ENCODE data around the gene CASP5. TPM values are rescaled to one million over a fixed set of nuclear protein-coding genes. Genes with fewer than 3 reads are reported as not detected.

Gene CASP5
- total RNA-seq, 1 experiment from 2014 or later = not detected

DNA sequence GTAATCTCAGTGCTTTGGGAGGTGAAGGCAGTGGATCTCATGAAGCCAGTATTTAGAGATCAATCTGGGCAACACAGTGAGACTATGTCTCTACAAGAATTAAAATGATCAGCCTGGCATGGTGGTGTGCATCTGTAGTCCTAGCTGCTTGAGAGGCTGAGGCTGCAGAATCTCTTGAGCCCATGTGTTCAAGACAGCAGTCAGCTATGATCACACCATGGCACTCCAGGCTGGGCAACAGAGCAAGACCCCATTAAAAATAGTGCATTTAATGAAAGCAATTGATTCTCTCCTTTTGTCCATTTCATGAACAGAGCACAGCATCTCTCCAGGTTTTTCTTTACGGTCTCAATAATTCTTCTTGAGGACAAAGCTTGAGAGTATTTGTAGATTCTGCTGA is 33.5 kb upstream of the CASP5 start:
- no peak for TF ChIP-seq GABPB1 (CRISPR knock-in tag; IDR thresholded peaks at IDR 0.05)
- TF ChIP-seq MAX (CRISPR knock-in tag; IDR thresholded peaks at IDR 0.05) = no peak
- TF ChIP-seq ZNF416 (CRISPR knock-in tag; IDR thresholded peaks at IDR 0.05) = no peak
- TF ChIP-seq TP53 (CRISPR knock-in tag; IDR thresholded peaks at IDR 0.05) = no peak
- TF ChIP-seq, protein P1, sequence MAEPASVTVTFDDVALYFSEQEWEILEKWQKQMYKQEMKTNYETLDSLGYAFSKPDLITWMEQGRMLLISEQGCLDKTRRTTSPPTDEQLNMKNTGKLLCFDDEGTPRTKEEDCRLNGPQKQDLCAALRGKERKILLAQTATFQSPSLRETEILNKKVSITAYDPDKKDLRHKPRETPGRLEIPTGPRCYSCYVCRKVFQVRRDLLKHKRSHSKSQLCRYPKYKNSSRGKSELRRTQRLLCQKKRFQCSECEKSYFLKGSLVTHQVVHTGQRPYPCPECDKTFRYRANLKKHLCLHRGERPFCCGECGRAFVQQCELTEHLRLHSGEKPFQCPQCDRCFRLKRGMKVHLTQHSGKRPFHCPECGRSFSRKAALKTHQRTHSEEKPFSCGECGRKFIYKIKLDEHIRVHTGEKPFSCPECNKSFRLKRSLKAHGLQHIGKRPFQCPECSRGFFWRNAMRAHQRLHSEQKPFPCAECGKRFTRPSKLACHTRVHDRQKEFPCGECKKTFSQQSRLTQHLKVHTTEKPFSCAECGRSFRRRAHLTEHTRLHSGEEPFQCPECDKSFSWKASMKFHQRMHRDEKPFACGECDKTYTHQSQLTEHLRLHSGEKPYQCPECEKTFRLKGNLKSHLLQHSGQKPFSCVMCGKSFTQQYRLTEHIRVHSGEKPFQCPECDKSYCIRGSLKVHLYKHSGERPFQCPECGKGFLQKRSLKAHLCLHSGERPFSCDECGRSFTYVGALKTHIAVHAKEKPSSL (CRISPR knock-in tag; conservative IDR thresholded peaks at IDR 0.05) = no peak
- no peak for TF ChIP-seq NR1H2 (CRISPR knock-in tag; IDR thresholded peaks at IDR 0.05)
- Mint-ChIP-seq H3K27ac (no peak overlapping the region), H3K36me3 (no peaks in the 10 kb centered on the region), H3K4me3 (no peak overlapping the region), H3K9me3 (no peaks in the 10 kb centered on the region), H3K4me1 (no peaks in the 10 kb centered on the region), H3K27me3 (ENCODE audit: low read depth) (no peaks in the 10 kb centered on the region)
- DNase-seq (ENCODE audit: low spot score) (no peak), ATAC-seq (no peak)
- POLR2A ChIA-PET = no interaction called here
- CTCF ChIA-PET = no interaction called here

DNA sequence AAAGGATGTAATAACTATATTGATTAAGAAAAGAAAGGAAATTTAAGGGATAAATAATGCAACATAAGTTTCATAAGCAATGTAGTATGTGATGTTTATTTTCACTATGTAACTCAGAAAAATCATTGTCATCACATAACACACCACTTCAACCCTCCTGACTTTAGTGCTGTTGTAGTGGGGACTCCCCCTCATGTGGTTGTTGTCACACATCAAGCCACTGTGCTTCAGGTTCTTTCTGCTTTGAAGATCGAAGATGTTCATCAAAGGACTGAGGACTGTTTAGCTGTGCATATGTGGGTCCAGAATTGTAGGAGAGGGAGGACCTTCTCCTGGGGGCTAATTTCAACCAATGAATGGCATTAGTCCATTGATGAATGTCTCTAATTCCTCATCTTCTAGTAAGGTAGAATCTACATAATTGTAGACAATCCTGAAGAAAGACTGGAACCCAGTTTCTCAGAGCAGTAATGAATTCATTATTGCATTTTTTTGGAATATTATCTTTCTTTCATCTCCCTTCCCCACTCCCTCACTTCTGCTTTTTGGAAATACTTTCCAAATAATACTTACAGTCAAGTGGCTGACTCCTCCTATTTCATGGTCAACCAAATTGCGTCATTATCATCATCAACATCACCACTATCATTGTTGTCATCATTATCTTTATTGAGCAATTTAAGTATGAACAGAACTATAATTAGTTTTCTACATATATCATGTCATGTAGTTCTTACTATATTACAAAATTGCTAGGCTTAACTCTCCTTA is 31.9 kb upstream of the CASP5 start:
- no peaks in the 10 kb centered on the region for H3K36me3 Mint-ChIP-seq
- no peak for DNase-seq (ENCODE audit: low spot score)
- no peak for ATAC-seq
- CTCF ChIA-PET = no interaction called here
- no peak overlapping the region for H3K4me3 Mint-ChIP-seq
- no peak overlapping the region for H3K27ac Mint-ChIP-seq
- no peaks in the 10 kb centered on the region for H3K9me3 Mint-ChIP-seq
- H3K27me3 Mint-ChIP-seq (ENCODE audit: low read depth) = no peaks in the 10 kb centered on the region
- H3K4me1 Mint-ChIP-seq = no peaks in the 10 kb centered on the region
- POLR2A ChIA-PET = no interaction called here
- TF ChIP-seq ATF2 (CRISPR knock-in tag; IDR thresholded peaks at IDR 0.05; ENCODE audit: borderline replicate concordance, low read depth) (no peak), RELA (CRISPR knock-in tag; IDR thresholded peaks at IDR 0.05; ENCODE audit: borderline replicate concordance) (no peak), ELF4 (CRISPR knock-in tag; IDR thresholded peaks at IDR 0.05; ENCODE audit: low read depth) (no peak), ZNF138 (CRISPR knock-in tag; conservative IDR thresholded peaks at IDR 0.05) (no peak), ZNF396 (CRISPR knock-in tag; IDR thresholded peaks at IDR 0.05; ENCODE audit: borderline replicate concordance) (no peak), NFYB (CRISPR knock-in tag; conservative IDR thresholded peaks at IDR 0.05; ENCODE audit: low read depth) (no peak), ZNF232 (CRISPR knock-in tag; IDR thresholded peaks at IDR 0.05) (no peak), TP53 (CRISPR knock-in tag; IDR thresholded peaks at IDR 0.05) (no peak), GTF2I (CRISPR knock-in tag; conservative IDR thresholded peaks at IDR 0.05) (no peak), NR1H2 (CRISPR knock-in tag; IDR thresholded peaks at IDR 0.05) (no peak), TEAD1 (CRISPR knock-in tag; IDR thresholded peaks at IDR 0.05) (no peak)
- TF ChIP-seq, protein P2, sequence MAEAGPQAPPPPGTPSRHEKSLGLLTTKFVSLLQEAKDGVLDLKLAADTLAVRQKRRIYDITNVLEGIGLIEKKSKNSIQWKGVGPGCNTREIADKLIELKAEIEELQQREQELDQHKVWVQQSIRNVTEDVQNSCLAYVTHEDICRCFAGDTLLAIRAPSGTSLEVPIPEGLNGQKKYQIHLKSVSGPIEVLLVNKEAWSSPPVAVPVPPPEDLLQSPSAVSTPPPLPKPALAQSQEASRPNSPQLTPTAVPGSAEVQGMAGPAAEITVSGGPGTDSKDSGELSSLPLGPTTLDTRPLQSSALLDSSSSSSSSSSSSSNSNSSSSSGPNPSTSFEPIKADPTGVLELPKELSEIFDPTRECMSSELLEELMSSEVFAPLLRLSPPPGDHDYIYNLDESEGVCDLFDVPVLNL (CRISPR knock-in tag; IDR thresholded peaks at IDR 0.05; ENCODE audit: borderline replicate concordance, low read depth) = no peak
- TF ChIP-seq, protein P3, sequence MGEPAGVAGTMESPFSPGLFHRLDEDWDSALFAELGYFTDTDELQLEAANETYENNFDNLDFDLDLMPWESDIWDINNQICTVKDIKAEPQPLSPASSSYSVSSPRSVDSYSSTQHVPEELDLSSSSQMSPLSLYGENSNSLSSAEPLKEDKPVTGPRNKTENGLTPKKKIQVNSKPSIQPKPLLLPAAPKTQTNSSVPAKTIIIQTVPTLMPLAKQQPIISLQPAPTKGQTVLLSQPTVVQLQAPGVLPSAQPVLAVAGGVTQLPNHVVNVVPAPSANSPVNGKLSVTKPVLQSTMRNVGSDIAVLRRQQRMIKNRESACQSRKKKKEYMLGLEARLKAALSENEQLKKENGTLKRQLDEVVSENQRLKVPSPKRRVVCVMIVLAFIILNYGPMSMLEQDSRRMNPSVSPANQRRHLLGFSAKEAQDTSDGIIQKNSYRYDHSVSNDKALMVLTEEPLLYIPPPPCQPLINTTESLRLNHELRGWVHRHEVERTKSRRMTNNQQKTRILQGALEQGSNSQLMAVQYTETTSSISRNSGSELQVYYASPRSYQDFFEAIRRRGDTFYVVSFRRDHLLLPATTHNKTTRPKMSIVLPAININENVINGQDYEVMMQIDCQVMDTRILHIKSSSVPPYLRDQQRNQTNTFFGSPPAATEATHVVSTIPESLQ (CRISPR knock-in tag; IDR thresholded peaks at IDR 0.05) = no peak
- TF ChIP-seq, protein P4, sequence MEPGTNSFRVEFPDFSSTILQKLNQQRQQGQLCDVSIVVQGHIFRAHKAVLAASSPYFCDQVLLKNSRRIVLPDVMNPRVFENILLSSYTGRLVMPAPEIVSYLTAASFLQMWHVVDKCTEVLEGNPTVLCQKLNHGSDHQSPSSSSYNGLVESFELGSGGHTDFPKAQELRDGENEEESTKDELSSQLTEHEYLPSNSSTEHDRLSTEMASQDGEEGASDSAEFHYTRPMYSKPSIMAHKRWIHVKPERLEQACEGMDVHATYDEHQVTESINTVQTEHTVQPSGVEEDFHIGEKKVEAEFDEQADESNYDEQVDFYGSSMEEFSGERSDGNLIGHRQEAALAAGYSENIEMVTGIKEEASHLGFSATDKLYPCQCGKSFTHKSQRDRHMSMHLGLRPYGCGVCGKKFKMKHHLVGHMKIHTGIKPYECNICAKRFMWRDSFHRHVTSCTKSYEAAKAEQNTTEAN (CRISPR knock-in tag; IDR thresholded peaks at IDR 0.05) = no peak
- TF ChIP-seq, protein P5, sequence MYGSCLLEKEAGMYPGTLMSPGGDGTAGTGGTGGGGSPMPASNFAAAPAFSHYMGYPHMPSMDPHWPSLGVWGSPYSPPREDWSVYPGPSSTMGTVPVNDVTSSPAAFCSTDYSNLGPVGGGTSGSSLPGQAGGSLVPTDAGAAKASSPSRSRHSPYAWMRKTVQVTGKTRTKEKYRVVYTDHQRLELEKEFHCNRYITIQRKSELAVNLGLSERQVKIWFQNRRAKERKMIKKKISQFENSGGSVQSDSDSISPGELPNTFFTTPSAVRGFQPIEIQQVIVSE (CRISPR knock-in tag; IDR thresholded peaks at IDR 0.05; ENCODE audit: borderline replicate concordance) = no peak
- TF ChIP-seq, protein P6, sequence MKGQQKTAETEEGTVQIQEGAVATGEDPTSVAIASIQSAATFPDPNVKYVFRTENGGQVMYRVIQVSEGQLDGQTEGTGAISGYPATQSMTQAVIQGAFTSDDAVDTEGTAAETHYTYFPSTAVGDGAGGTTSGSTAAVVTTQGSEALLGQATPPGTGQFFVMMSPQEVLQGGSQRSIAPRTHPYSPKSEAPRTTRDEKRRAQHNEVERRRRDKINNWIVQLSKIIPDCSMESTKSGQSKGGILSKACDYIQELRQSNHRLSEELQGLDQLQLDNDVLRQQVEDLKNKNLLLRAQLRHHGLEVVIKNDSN (CRISPR knock-in tag; IDR thresholded peaks at IDR 0.05) = no peak

All from WTC11 (cell line).